GM12873 (cell line): ENCODE measurements around the gene ATP1B3.

ENCODE experiments used
- CTCF ChIP-seq: IDR thresholded peaks from 2 replicates; pipeline ENCODE4 v1.5.1; 2012; ENCODE audit warnings: low read depth, mild to moderate bottlenecking, moderate library complexity, low read length, control low read depth; ENCODE audit not compliant: insufficient read depth; ENCODE audit errors: missing control alignments

The ATP1B3 gene

GRCh38 chr3:141955175-141955574, 78.7 kb downstream of the ATP1B3 start:
- no peak for TF ChIP-seq CTCF

- TF ChIP-seq CTCF, result no peak
Measured at GRCh38 chr3:141959589-141960554, 83.4 kb downstream of the ATP1B3 start.

GRCh38 chr3:141960731-141961130, 84.3 kb downstream of the ATP1B3 start:
- no peak for TF ChIP-seq CTCF

GRCh38 chr3:141963301-141963700, 86.9 kb downstream of the ATP1B3 start:
- no peak for TF ChIP-seq CTCF

GRCh38 chr3:141965471-141965870, 89.0 kb downstream of the ATP1B3 start:
- TF ChIP-seq CTCF, result no peak

- TF ChIP-seq CTCF, result no peak
Measured at GRCh38 chr3:141969711-141970110, 93.3 kb downstream of the ATP1B3 start.

- no peak for TF ChIP-seq CTCF
Measured at GRCh38 chr3:141971571-141971970, 95.1 kb downstream of the ATP1B3 start.
